Right lobe of liver (tissue), 4 donors: ENCODE measurements around the gene GGCT.
A peak's percentile ranks its signal among the peaks of the same experiment; 100 is the strongest.

Experiments used
- POLR2A ChIP-seq: fragments of 450-650 bp; IDR thresholded peaks from one replicate; pipeline ENCODE4 v1.6.1; 2017; ENCODE audit warnings: antibody characterized with exemption, mild to moderate bottlenecking
- TF ChIP-seq, protein P1 (sequence below), 4 donors: fragments of 200-600 bp in 3 of 4; fragments of 450-650 bp in 1 of 4; IDR thresholded peaks; one replicate each; pipeline versions ENCODE4 v1.5.1 to v1.8.0; 2016 to 2022; ENCODE audit warnings: antibody characterized with exemption in 4 of 4, mild to moderate bottlenecking in 2 of 4
- donor health status: DM: no; HTN: no; CAD: no.
- donor health status: DM: no; HTN: no; CAD: no.
- donor health status: DM: no; HTN: yes; CAD: no.

DNA sequence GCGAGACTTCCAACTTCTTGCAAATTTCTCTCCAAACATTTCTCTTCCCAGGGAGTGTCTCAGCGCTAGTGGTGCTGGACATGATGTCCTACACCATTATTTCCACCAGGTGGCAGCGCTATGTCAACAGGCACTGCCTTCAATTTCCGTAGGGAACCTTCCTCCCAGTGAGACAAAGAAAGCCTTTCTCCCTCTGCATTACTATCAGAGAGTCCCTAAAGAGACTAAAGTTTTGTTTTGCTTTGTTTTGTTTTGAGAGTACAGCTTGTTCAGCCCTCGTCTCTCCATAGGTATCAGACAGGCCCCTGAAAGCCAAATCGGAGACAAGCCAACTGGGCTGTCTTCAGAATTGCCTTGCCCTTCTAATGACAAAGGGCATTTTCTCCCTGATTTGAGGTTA is 44.2 kb upstream of the GGCT start:
- TF ChIP-seq POLR2A = no peak
- TF ChIP-seq, protein P1, sequence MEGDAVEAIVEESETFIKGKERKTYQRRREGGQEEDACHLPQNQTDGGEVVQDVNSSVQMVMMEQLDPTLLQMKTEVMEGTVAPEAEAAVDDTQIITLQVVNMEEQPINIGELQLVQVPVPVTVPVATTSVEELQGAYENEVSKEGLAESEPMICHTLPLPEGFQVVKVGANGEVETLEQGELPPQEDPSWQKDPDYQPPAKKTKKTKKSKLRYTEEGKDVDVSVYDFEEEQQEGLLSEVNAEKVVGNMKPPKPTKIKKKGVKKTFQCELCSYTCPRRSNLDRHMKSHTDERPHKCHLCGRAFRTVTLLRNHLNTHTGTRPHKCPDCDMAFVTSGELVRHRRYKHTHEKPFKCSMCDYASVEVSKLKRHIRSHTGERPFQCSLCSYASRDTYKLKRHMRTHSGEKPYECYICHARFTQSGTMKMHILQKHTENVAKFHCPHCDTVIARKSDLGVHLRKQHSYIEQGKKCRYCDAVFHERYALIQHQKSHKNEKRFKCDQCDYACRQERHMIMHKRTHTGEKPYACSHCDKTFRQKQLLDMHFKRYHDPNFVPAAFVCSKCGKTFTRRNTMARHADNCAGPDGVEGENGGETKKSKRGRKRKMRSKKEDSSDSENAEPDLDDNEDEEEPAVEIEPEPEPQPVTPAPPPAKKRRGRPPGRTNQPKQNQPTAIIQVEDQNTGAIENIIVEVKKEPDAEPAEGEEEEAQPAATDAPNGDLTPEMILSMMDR (IDR thresholded peaks at IDR 0.05) = peak; percentile 86 to 91 (median 89)
